ENCODE results near the gene SPTBN2. TPM values are rescaled to one million over a fixed set of nuclear protein-coding genes. Genes with fewer than 3 reads are reported as not detected.

Gene SPTBN2
- total RNA-seq (2012; rRNA removed) (0.18 and 0.56 TPM in 2 replicates), polyA plus RNA-seq (2012; rRNA removed) (0.41 and 0.57 TPM in 2 replicates), Bru-seq, nascent RNA (percentile 16 among the genes with signal in this experiment), BruChase-seq, experiment 1, labeled RNA remaining after a 6-hour chase (percentile 25 among the genes with signal in this experiment), BruChase-seq, experiment 2, labeled RNA remaining after a 2-hour chase (percentile 19 among the genes with signal in this experiment)
- 0.49 and 0.61 TPM in 2 replicates for polyA plus RNA-seq (2012; cell fraction: cytosol; rRNA removed)
- polyA plus RNA-seq (2012; cell fraction: nucleus; rRNA removed; ENCODE audit: low replicate concordance) = 1.4 and 2.6 TPM in 2 replicates
- long read RNA-seq = 0 reads

DNA sequence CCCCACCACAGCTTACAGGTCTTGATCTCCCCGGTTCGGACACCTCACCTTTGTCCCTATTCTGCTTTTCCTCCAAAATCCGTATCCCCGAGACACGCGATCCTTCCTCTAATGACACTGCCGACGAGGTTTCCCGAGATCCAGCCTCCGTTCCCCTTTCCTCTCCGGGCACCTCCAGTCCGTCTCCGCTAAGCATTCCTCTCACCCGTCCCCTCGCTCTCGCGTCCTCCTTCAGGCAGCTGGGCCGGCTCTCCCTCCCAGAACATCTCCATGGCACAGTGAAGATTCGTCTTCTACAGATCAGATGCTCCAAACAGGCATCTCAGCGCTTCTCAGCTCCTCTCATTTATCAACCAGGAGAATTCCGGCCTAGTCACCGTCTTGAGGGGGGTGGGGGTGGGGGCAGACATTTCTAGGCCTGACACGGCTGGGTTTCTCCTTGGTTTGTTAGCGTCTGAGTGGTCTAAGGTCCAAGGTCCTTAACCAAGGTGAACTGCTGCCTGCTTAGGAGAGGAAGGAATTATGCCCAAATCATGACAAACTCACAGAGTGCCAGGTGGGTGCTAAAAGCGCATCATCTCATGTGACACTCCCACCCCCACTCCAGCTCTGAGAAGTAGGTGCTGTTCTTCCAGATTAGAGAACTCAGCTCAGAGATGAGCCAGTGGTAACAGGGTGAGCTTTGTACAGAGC, at the start of gene SPTBN2:
Gene SPTBN2 (minus strand): TSS at position 524 of the 693 bp plus-strand sequence. CDS start 7,976 bp downstream, outside the sequence.
- POLR2A ChIA-PET (ENCODE audit: unreplicated experiment) = interaction anchor here (0.6 kb wide), 1 partner anchor 385 kb away, joined by 11 read pairs; no protein-coding TSS in a partner anchor
- TF ChIP-seq NFE2L2 (IDR thresholded peaks at IDR 0.05; ENCODE audit: low read depth, low read length) (no peak), RAD21 (IDR thresholded peaks at IDR 0.05; ENCODE audit: low read length) (no peak), MXI1 (IDR thresholded peaks at IDR 0.05; ENCODE audit: borderline replicate concordance, low read depth, low read length) (no peak), ELK1 (IDR thresholded peaks at IDR 0.05; ENCODE audit: borderline replicate concordance, low read depth, low read length) (no peak), CTCF (conservative IDR thresholded peaks at IDR 0.05; ENCODE audit: low read depth, low read length) (no peak), RFX5 (IDR thresholded peaks at IDR 0.05; ENCODE audit: low read depth, low read length) (no peak), BHLHE40 (IDR thresholded peaks at IDR 0.05; ENCODE audit: low read depth, low read length) (no peak), MAZ (IDR thresholded peaks at IDR 0.05; ENCODE audit: borderline replicate concordance, low read depth, low read length) (no peak), CHD1 (IDR thresholded peaks at IDR 0.05; ENCODE audit: low read depth, low read length) (no peak), MAFK (IDR thresholded peaks at IDR 0.05; ENCODE audit: low read depth, low read length) (no peak), POLR2A (IDR thresholded peaks at IDR 0.05; ENCODE audit: low read depth, low read length) (no peak), RCOR1 (IDR thresholded peaks at IDR 0.05; ENCODE audit: insufficient replicate concordance, low read length) (no peak), SMC3 (IDR thresholded peaks at IDR 0.05; ENCODE audit: low read depth, low read length) (no peak), FOS (IDR thresholded peaks at IDR 0.05; ENCODE audit: low read depth, low read length) (no peak), CEBPB (IDR thresholded peaks at IDR 0.05; ENCODE audit: low read depth, low read length) (no peak)

More for the DNA sequence above, at the start of gene SPTBN2:
- Histone ChIP-seq H4K8ac (ENCODE audit: low read depth in 2 of 2, low read length in 2 of 2) (no peak within 1 kb of the TSS), H2BK120ac (ENCODE audit: low read depth, low read length) (no peak within 1 kb of the TSS), H3K4me2 (ENCODE audit: low read depth, low read length) (peak within 1 kb of the TSS; percentile 63), H2AK9ac (replicated peaks; ENCODE audit: low read depth, low read length, poor library complexity) (peak within 1 kb of the TSS; percentile 58), H3K9me3 (ENCODE audit: control insufficient read depth, insufficient read depth, low read length) (no peaks in the 10 kb centered on the region), H3K79me1 (ENCODE audit: low read depth in 1 of 2, low read length in 2 of 2) (no peaks in the 10 kb centered on the region), H3K36me3 (ENCODE audit: control insufficient read depth, insufficient read depth, low read length) (no peaks in the 10 kb centered on the region), H3K9ac (ENCODE audit: low read depth, low read length) (no peak within 1 kb of the TSS), H2BK5ac (ENCODE audit: low read depth, low read length, poor library complexity, severe bottlenecking) (no peak within 1 kb of the TSS), H3K23ac (ENCODE audit: low read depth, low read length) (peak within 1 kb of the TSS; percentile 24; the same call in 1 of the 2 replicates), H4K20me1 (ENCODE audit: insufficient read depth, low read length) (0 out of 2 replicates have a peak, but pooled peaks cover 5% of the 10 kb centered on the region), H3K4me3 (ENCODE audit: insufficient read depth, low read depth, low read length) (peak within 1 kb of the TSS; percentile 29; the same call in 1 of the 2 replicates), H4K91ac (ENCODE audit: insufficient read depth, low read depth, low read length) (no peak within 1 kb of the TSS), H2BK20ac (ENCODE audit: low read depth, low read length) (no peak within 1 kb of the TSS), H3K27ac (ENCODE audit: insufficient read depth, low read length) (no peak within 1 kb of the TSS), H3K56ac (ENCODE audit: extremely low read depth, insufficient read depth, low read length) (no peak within 1 kb of the TSS), H4K5ac (ENCODE audit: low read depth, low read length) (no peak within 1 kb of the TSS), H3K4me1 (ENCODE audit: control insufficient read depth, insufficient read depth, low read length) (0 out of 2 replicates have a peak, but pooled peaks cover 2% of the 10 kb centered on the region), H2AFZ (replicated peaks; ENCODE audit: low read length, poor library complexity) (peak within 1 kb of the TSS; percentile 74), H3K9me1 (ENCODE audit: insufficient read depth, low read length) (no peaks in the 10 kb centered on the region; the same call in 1 of the 2 replicates), H2AK5ac (ENCODE audit: low read depth, low read length) (no peak within 1 kb of the TSS; the same call in 1 of the 2 replicates), H3K27me3 (ENCODE audit: control insufficient read depth, insufficient read depth, low read length) (peaks cover 71% of the 10 kb centered on the region), H3K18ac (ENCODE audit: low read depth, low read length) (no peak within 1 kb of the TSS), H2BK15ac (ENCODE audit: low read depth, low read length) (no peak within 1 kb of the TSS), H3K14ac (replicated peaks; ENCODE audit: low read depth, low read length) (no peak within 1 kb of the TSS), H3K4ac (ENCODE audit: low read depth, low read length) (no peak within 1 kb of the TSS)
- in situ Hi-C loops (cut with MboI; ENCODE audit: low sequenced_read_pairs) = no loop called here
- ATAC-seq (ENCODE audit: low read depth) (no peak), DNase-seq (no peak)
- 16% methylated on average over 18 of the region's 25 CpGs; no CpG with 5 or more reads in 1 of the 2 experiments for WGBS, 2 experiments (ENCODE audit: extremely low coverage in 2 of 2, insufficient read length in 1 of 2)
- intact Hi-C loops (cut with micrococcal nuclease) = loop anchor here (5.0 kb wide), 1 partner anchor 88 kb away; no protein-coding TSS in a partner anchor
- dilution Hi-C loops (cut with HindIII; ENCODE audit: low sequenced_read_pairs, unreplicated experiment) = no loop called here
- CTCF ChIA-PET = no interaction called here
- BruUV-seq (replicated peaks) = no TSS peak
